AG10803 (cell line): ENCODE data around the gene FNIP2.
A peak's percentile ranks its signal among the peaks of the same experiment; 100 is the strongest.

ENCODE experiments used
- DNase-seq: peaks from one replicate; pipeline ENCODE4 v3.0.0; 2010; ENCODE audit warnings: low read depth
- H3K4me3 ChIP-seq: 2 replicates; pipeline ENCODE4 v1.5.1; 2011; ENCODE audit warnings: mild to moderate bottlenecking, low read length, control low read depth
- TF ChIP-seq, protein P1 (sequence below): conservative IDR thresholded peaks from 2 replicates; pipeline ENCODE4 v1.5.1; 2011; ENCODE audit warnings: mild to moderate bottlenecking, low read length, control low read depth, inconsistent platforms

The FNIP2 gene

DNA sequence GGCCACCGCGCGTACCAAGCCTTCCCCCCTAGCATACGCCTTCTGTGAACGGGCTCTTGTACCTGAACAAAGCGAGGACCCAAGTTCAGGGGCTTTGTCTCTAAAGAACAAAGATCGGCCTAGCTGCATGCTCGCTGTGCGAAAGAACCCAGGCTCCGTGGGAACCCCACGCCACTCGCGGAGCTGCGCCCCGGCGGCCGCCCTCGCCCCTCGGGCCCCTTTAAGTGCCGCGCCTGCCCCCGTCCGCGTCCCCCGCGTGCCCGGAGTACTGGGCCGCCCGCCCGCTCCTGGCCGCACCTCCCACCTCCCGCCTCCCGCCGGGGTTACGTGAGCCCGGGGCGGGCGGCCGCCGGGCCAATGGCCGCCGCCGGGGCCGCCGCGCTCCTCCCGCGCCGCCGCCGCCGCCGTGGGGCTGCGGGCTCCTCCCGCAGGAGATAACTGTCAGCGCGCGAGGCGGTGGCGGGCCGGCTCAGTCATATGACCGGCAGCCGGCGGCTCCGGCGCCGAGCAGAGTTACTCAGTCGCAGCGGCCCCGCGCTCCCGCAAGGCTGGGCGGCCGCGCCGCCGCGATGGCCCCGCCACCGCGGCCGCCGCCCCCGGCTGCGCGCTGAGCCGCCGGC lies at the start of gene FNIP2:
TSS of gene FNIP2 (plus strand) at position 472 of the 620 bp plus-strand sequence. CDS start 187 bp downstream, outside the sequence.
- H3K4me3 ChIP-seq: peak within 1 kb of the TSS; percentile 88
- DNase-seq: peak; percentile 75
- TF ChIP-seq, protein P1, sequence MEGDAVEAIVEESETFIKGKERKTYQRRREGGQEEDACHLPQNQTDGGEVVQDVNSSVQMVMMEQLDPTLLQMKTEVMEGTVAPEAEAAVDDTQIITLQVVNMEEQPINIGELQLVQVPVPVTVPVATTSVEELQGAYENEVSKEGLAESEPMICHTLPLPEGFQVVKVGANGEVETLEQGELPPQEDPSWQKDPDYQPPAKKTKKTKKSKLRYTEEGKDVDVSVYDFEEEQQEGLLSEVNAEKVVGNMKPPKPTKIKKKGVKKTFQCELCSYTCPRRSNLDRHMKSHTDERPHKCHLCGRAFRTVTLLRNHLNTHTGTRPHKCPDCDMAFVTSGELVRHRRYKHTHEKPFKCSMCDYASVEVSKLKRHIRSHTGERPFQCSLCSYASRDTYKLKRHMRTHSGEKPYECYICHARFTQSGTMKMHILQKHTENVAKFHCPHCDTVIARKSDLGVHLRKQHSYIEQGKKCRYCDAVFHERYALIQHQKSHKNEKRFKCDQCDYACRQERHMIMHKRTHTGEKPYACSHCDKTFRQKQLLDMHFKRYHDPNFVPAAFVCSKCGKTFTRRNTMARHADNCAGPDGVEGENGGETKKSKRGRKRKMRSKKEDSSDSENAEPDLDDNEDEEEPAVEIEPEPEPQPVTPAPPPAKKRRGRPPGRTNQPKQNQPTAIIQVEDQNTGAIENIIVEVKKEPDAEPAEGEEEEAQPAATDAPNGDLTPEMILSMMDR: no peak

DNA sequence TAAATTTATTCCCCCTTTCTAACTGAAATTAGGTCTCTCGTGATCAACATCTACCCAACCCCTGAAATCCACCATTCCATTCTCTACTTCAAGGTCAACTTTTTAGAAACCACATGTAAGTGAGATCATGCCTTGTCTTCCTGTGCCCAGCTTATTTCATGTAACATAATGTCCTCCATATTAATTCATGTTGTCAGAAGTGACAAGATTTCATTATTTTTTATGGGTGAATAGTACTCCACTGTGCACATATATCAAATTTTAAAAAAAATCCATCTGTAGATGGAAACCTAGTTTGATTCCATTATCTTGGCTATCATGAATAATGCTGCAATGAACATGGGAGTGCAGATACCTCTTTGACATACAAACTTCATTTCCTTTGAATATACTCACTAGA lies 47.1 kb upstream of the FNIP2 start:
- TF ChIP-seq, protein P1: no peak
- H3K4me3 ChIP-seq: no peak overlapping the region
- no peak for DNase-seq

DNA sequence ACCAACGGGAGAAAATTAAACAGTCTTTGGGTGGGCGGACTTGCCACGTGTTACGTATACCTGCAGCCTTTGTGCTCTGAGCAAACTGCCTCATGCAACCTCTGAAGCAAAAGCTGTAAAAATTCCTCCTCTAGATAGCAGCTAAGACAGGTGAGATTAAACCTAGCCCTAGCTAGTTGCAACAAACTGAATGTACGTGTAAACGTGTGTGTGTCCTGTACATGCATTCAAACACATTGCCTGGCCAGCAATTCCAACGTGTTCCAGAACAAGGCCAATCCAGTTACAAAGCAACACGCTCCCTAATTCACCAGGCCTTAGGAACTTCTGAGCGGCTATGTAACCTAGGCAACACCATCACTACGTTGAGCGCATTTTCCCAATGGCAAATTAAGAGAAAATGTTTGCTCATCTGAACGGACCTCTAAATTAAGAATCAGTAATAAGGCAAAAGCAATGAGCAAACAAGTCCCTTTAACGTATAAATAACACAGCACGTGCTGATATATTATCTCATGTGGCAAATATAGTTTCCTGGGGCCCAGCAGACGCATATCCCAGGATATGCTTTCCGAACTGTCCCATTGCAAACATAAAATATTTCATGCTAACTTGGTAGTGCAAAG lies 46.4 kb upstream of the FNIP2 start:
- peak overlapping the region; percentile 73 for H3K4me3 ChIP-seq
- peak; percentile 50 for DNase-seq
- TF ChIP-seq, protein P1: no peak

DNA sequence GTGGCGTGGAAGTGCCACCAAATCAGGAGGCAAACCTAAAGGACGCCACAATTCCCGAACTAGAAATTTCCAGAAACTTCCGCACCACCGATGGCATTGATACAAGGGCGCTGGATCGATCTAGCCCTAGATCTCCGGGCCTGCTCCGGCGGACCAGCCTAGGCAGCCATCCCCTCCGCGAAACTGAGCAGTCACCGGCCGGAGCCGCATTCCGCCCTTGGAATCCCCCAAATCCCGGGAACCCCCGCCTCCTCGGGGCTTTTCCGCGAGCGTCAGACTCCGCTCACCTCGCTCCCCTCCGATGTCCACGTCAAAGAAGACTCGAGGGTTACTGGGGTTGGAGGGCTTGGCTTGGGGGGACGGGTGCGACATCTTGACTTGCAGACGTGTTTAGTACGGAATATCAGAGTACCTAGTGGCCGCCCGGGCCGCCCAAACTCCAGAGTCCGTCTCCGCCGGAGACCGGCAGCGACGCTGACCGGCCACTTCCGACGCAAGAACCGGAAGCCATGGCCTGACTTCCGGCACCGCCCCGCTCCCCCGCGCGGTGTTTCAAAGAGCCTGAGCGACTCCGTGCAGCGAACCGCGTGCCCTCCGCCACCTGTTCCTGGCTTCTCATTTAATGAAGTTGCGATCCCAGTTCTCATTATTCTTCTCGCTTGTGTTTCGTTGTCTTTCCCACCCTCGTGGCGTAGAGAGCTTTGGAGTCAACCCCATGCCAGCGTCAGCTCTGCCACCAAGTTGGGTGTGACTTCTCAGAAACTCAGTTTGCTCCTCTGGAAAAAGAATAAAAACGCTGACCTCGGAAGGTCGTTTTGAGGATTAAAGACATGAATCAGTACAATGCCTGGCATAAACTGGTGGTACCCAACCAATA lies 45.7 kb upstream of the FNIP2 start, which contains the start of gene PPID:
TSS of gene PPID (minus strand) at position 480 of the 877 bp plus-strand sequence. CDS start at position 372, 108 bp downstream.
- peak; percentile 75 for DNase-seq
- peak within 1 kb of the TSS; percentile 73 for H3K4me3 ChIP-seq
- TF ChIP-seq, protein P1: 0 out of 2 replicates have a peak, but pooled peaks have one; percentile 7

DNA sequence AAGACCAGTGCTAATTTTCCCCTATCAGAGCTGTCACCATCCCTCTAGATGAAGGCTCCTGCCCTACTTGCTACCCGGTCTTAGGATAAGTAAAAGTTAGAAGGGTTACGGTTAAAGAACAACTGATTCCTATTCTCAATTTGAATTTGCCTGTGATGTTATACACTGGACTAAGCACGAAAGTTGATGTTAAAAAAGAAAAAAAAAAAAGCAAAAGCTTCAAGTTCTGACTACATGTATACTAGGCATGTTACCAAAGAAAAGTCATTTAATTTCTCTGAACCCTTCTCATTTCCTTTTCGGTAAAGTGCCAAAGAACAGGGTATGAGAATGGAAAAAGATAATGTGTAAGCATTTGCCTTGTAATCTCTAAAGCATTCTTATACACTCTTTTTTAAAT lies 44.2 kb upstream of the FNIP2 start:
- no peak overlapping the region for H3K4me3 ChIP-seq
- TF ChIP-seq, protein P1: no peak
- DNase-seq: no peak

DNA sequence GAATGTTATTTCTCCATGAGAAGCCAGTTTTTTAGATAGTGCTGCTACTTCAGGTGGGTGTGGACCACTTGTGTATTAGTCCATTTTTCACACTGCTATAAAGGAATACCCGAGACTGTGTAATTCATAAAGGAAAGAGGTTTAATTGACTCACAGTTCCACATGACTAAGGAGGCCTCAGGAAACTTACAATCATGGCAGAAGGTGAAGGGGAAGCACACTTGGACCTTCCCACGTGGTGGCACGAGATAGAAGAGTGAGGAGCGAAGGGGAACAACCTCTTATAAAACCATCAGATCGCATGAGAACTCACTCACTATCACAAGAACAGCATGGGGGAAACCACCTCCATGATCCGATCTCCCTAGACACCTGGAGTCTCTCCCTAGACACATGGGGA lies 42.2 kb upstream of the FNIP2 start:
- no peak for DNase-seq
- TF ChIP-seq, protein P1: no peak

More for the DNA sequence above, 42.2 kb upstream of the FNIP2 start:
- H3K4me3 ChIP-seq: no peak overlapping the region
